Vagina (tissue), 2 donors: Measurements from ENCODE around the gene HECW1.

Source experiments
- CTCF ChIP-seq, 3 experiments: fragments of 450-650 bp in 2 of 3; fragments of 200-600 bp in 1 of 3; sonication (generic) in 1 of 3; IDR thresholded peaks; one replicate each; pipeline ENCODE4 v1.5.1; 2017 to 2019; ENCODE audit warnings: antibody characterized with exemption in 3 of 3, mild to moderate bottlenecking in 2 of 3, moderate library complexity in 2 of 3
- POLR2A ChIP-seq, 2 donors: fragments of 450-650 bp; IDR thresholded peaks; one replicate each; pipeline ENCODE4 v1.6.1; 2017; ENCODE audit warnings: antibody characterized with exemption in 2 of 2, mild to moderate bottlenecking in 2 of 2, moderate library complexity in 2 of 2
- POLR2AphosphoS5 ChIP-seq, 2 donors: sonication (generic); formaldehyde crosslinking; IDR thresholded peaks; one replicate each; pipeline ENCODE4 v1.9.0; 2017; ENCODE audit warnings: antibody characterized with exemption in 2 of 2, mild to moderate bottlenecking in 2 of 2, low read depth in 1 of 2; ENCODE audit not compliant: insufficient read depth in 1 of 2

GRCh38 chr7:43569424-43569823, 457.0 kb downstream of the HECW1 start:
- no peak for TF ChIP-seq CTCF (IDR thresholded peaks at IDR 0.05)
- no peak for TF ChIP-seq POLR2A (IDR thresholded peaks at IDR 0.05)
- no peak for TF ChIP-seq POLR2AphosphoS5 (IDR thresholded peaks at IDR 0.05; ENCODE audit: insufficient read depth in 1 of 2, low read depth in 1 of 2)
